ENCODE measurements around the gene TUSC1. TPM values are rescaled to one million over a fixed set of nuclear protein-coding genes. Genes with fewer than 3 reads are reported as not detected.
"Not testable (repeated sequence)": the region's sequence is repeated elsewhere in the genome, so short reads cannot be mapped to it uniquely, and the experiment has no call there.

Gene TUSC1
- 11.7 and 14.1 TPM in 2 replicates for total RNA-seq (2014; rRNA removed)
- polyA plus RNA-seq (2012): 6.8 TPM

GRCh38 chr9:25678147-25678666 lies at the start of gene TUSC1:
TUSC1 (minus strand) TSS chr9:25678444; CDS start chr9:25678312, 132 bp downstream.
- DNase-seq (ENCODE audit: low read depth): peak; percentile 84

- DNase-seq (ENCODE audit: low read depth): no peak
These were observed 48.7 kb upstream of the TUSC1 start for GRCh38 chr9:25726871-25727410.

- no peak for DNase-seq (ENCODE audit: low read depth)
These were observed 46.2 kb upstream of the TUSC1 start for GRCh38 chr9:25724424-25724823.

GRCh38 chr9:25716220-25716872 lies 38.1 kb upstream of the TUSC1 start:
- peak; percentile 1 for DNase-seq (ENCODE audit: low read depth)

- no peak for DNase-seq (ENCODE audit: low read depth)
These were observed 31.7 kb upstream of the TUSC1 start for GRCh38 chr9:25709941-25710340.

- DNase-seq (ENCODE audit: low read depth): no peak
These were observed 26.6 kb upstream of the TUSC1 start for GRCh38 chr9:25704800-25705199.

- no peak for DNase-seq (ENCODE audit: low read depth)
These were observed 25.6 kb upstream of the TUSC1 start for GRCh38 chr9:25703701-25704357.

GRCh38 chr9:25702536-25702935 lies 24.3 kb upstream of the TUSC1 start:
- DNase-seq (ENCODE audit: low read depth): no peak

GRCh38 chr9:25700899-25701298 lies 22.7 kb upstream of the TUSC1 start:
- not testable (repeated sequence) for DNase-seq (ENCODE audit: low read depth)

GRCh38 chr9:25700430-25700829 lies 22.2 kb upstream of the TUSC1 start:
- no peak for DNase-seq (ENCODE audit: low read depth)

- no peak for DNase-seq (ENCODE audit: low read depth)
These were observed 13.5 kb upstream of the TUSC1 start for GRCh38 chr9:25691786-25692185.

GRCh38 chr9:25684321-25684720 lies 6.1 kb upstream of the TUSC1 start:
- no peak for DNase-seq (ENCODE audit: low read depth)

- peak; percentile 52 for DNase-seq (ENCODE audit: low read depth)
These were observed 3.0 kb upstream of the TUSC1 start for GRCh38 chr9:25681266-25681665.

- DNase-seq (ENCODE audit: low read depth): no peak
These were observed 659 bp upstream of the TUSC1 start for GRCh38 chr9:25678846-25679360.

GRCh38 chr9:25677301-25678146 lies 720 bp downstream of the TUSC1 start:
- DNase-seq (ENCODE audit: low read depth): peak; percentile 63

GRCh38 chr9:25675858-25676257 lies 2.4 kb downstream of the TUSC1 start:
- not testable (repeated sequence) for DNase-seq (ENCODE audit: low read depth)

GRCh38 chr9:25658571-25658970 lies 19.7 kb downstream of the TUSC1 start:
- no peak for DNase-seq (ENCODE audit: low read depth)

GRCh38 chr9:25654417-25654816 lies 23.8 kb downstream of the TUSC1 start:
- no peak for DNase-seq (ENCODE audit: low read depth)

- no peak for DNase-seq (ENCODE audit: low read depth)
These were observed 30.1 kb downstream of the TUSC1 start for GRCh38 chr9:25648116-25648515.

GRCh38 chr9:25636026-25636425 lies 42.2 kb downstream of the TUSC1 start:
- no peak for DNase-seq (ENCODE audit: low read depth)

GRCh38 chr9:25629231-25629630 lies 49.0 kb downstream of the TUSC1 start:
- DNase-seq (ENCODE audit: low read depth): no peak
